Measurements from ENCODE around the gene DENND4C. TPM values are rescaled to one million over a fixed set of nuclear protein-coding genes. Genes with fewer than 3 reads are reported as not detected.

The DENND4C gene
- total RNA-seq, 1 donor from 2014 or later, result 21.1 TPM

DNA sequence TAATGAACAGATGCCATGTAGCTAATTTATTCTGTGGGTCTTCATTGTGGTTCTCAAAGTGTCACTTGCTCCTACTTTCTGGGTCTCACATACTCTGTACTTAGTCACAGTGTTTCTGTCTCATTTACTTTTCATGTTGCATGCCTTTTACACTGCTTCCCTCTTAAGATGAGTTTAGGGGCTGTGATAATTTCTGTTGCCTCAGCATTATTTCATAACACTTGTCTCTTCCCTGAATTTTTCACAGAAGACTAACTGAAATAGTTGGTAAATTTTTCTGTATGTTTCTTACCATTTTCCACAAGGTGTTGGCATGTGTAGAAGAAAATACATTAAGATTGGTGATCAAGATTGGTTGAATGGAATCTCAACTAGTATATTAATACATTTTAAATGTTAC lies 59.6 kb downstream of the DENND4C start:
- peaks cover 21% of the 10 kb centered on the region for H3K36me3 Mint-ChIP-seq (ENCODE audit: low read depth)
- H3K27ac Mint-ChIP-seq, result no peak overlapping the region

DNA sequence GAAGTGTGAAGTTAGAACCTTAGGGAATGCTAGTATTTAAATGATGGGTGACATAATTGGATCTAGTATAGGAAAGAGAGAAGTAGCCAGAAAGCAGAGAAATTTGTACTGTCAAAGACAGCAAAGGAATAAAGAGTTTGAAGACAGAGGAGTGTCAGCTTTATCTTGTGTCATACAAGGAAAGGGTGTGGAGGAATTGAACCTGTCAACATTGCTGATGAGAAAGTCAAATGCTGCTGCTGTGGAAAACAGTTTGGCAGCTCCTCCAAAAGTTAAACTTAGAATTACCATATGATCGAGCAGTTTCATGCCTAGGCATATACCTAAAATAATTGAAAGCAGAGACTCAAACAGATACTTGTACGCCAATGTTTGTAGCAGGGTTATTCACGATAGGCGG lies 63.7 kb downstream of the DENND4C start:
- intact Hi-C loops (cut with micrococcal nuclease), result no loop called here
- Mint-ChIP-seq H3K9me3 (no peaks in the 10 kb centered on the region), H3K27ac (no peak overlapping the region), H3K36me3 (ENCODE audit: low read depth) (peaks cover 21% of the 10 kb centered on the region), H3K4me3 (no peak overlapping the region), H3K27me3 (ENCODE audit: insufficient read depth) (no peaks in the 10 kb centered on the region), H3K4me1 (ENCODE audit: low read depth) (peaks cover 9% of the 10 kb centered on the region)
- DNase-seq (ENCODE audit: low spot score), result no peak

More for the DNA sequence above, 59.6 kb downstream of the DENND4C start:
- intact Hi-C loops (cut with micrococcal nuclease), result no loop called here
- Mint-ChIP-seq H3K4me3 (no peak overlapping the region), H3K9me3 (no peaks in the 10 kb centered on the region), H3K27me3 (ENCODE audit: insufficient read depth) (no peaks in the 10 kb centered on the region), H3K4me1 (ENCODE audit: low read depth) (peaks cover 9% of the 10 kb centered on the region)
- no peak for DNase-seq (ENCODE audit: low spot score)

DNA sequence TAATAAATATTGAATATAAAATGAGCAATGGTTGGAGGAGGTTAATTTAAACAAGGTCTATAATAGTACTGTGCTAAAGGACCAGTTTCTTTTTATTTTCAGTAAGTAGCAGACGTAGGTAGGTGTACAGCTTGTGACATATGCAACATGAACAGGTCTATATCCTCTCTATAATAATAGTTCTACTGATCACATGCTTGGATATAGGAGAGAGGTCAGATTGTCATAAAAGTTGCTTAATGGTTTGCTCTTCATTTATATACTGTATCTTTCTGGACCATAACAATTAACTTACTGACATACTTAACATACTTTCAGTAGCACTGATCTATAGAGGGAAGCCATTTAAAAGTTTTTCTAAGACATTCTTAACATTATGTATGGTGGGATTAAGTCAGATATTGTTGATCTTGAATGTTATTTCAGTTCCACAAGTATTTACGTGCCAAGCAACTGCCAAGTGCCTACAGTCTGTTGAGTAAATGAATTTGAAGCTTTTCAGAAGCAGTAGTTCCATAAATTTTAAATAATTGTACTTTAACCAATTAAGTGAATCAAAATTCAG lies 68.0 kb downstream of the DENND4C start:
- peaks cover 28% of the 10 kb centered on the region for H3K36me3 Mint-ChIP-seq (ENCODE audit: low read depth)

DNA sequence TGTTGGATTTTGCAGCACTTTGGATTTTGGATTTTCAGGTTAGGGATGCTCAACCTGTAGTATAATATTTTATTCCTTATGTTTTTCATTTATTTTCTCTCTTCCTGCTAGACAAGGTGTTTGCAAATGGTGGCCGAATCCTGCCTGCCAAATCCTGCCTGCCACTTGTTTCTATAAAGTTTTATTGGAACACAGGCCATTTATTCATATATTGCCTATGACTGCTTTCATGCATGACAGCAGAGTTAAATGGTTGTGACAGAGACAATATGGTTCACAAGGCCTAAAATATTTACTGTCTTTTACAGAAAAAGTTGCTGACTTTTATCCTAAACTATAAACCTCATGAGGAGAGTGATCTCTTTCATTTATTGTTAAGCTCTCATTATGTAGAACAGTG lies 72.7 kb downstream of the DENND4C start:
- intact Hi-C loops (cut with micrococcal nuclease), result no loop called here
- H3K36me3 Mint-ChIP-seq (ENCODE audit: low read depth), result peaks cover 26% of the 10 kb centered on the region
- H3K9me3 Mint-ChIP-seq, result no peaks in the 10 kb centered on the region
- no peak overlapping the region for H3K4me3 Mint-ChIP-seq
- H3K4me1 Mint-ChIP-seq (ENCODE audit: low read depth), result no peaks in the 10 kb centered on the region
- no peak for DNase-seq (ENCODE audit: low spot score)
- no peaks in the 10 kb centered on the region for H3K27me3 Mint-ChIP-seq (ENCODE audit: insufficient read depth)
- H3K27ac Mint-ChIP-seq, result no peak overlapping the region

More for the DNA sequence above, 68.0 kb downstream of the DENND4C start:
- no peak overlapping the region for H3K4me3 Mint-ChIP-seq
- no peak overlapping the region for H3K27ac Mint-ChIP-seq
- H3K4me1 Mint-ChIP-seq (ENCODE audit: low read depth), result peaks cover 7% of the 10 kb centered on the region
- DNase-seq (ENCODE audit: low spot score), result no peak
- intact Hi-C loops (cut with micrococcal nuclease), result no loop called here
- H3K9me3 Mint-ChIP-seq, result no peaks in the 10 kb centered on the region
- H3K27me3 Mint-ChIP-seq (ENCODE audit: insufficient read depth), result no peaks in the 10 kb centered on the region

DNA sequence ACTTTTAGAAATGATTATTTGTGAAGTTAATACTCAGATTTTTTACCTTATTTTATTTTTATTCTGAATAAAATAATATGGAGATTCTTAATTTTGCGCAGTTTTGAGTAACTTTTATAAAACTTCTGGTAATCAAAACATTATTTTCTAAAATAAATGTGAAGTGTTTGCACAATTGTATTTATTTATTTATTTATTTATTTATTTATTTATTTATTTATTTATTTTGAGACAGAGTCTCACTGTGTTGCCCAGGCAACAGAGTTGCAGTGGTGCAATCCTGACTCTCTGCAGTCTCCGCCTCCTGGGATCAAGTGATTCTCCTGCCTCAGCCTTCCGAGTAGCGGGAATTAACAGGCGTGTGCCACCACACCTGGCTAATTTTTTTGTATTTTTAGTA lies 76.1 kb downstream of the DENND4C start:
- Mint-ChIP-seq H3K36me3 (ENCODE audit: low read depth) (peaks cover 19% of the 10 kb centered on the region), H3K4me1 (ENCODE audit: low read depth) (no peaks in the 10 kb centered on the region)

DNA sequence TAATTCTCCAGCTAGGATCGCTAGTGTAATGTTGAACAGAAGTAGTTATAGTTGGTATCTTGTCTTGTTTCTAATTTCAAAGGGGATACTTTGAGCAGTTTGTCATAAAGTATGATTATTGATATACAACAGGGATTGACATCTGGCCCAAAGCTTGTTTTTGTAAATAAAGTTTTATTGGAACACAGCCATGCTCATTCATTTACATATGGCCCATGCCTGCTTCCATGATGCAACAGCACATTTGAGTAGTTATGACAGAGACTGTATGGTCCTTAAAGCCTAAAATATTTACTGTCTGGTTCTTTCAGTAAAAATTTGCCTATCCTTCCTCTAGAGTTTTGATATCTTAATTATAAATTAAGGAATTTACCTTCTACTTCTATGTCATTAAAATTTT lies 79.8 kb downstream of the DENND4C start:
- H3K9me3 Mint-ChIP-seq, result no peaks in the 10 kb centered on the region
- H3K27me3 Mint-ChIP-seq (ENCODE audit: insufficient read depth), result no peaks in the 10 kb centered on the region
- no peak overlapping the region for H3K4me3 Mint-ChIP-seq
- no peak overlapping the region for H3K27ac Mint-ChIP-seq
- H3K36me3 Mint-ChIP-seq (ENCODE audit: low read depth), result peaks cover 11% of the 10 kb centered on the region
- no peaks in the 10 kb centered on the region for H3K4me1 Mint-ChIP-seq (ENCODE audit: low read depth)
- intact Hi-C loops (cut with micrococcal nuclease), result no loop called here
- no peak for DNase-seq (ENCODE audit: low spot score)

More for the DNA sequence above, 76.1 kb downstream of the DENND4C start:
- H3K4me3 Mint-ChIP-seq, result no peak overlapping the region
- no peak overlapping the region for H3K27ac Mint-ChIP-seq
- intact Hi-C loops (cut with micrococcal nuclease), result no loop called here
- H3K27me3 Mint-ChIP-seq (ENCODE audit: insufficient read depth), result no peaks in the 10 kb centered on the region
- no peaks in the 10 kb centered on the region for H3K9me3 Mint-ChIP-seq
- no peak for DNase-seq (ENCODE audit: low spot score)

DNA sequence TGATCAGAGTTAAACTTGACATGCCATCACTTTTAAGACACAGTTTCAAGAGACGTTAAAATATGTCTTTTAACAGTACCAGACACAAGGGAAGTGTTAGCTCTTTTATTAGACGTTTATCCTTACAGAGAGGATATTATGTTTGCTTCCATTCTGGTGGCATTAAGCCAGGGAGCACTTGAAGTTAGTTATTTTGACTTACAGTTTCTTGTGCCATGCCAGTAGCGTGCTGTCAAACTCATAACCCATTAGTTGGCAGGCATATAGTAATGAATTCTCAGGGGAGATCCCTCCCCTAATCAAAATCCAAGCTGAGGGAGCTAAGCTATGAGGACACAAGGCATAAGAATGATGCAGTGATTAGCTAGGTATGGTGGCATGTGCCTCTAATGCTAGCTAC lies 83.1 kb downstream of the DENND4C start:
- no peak for DNase-seq (ENCODE audit: low spot score)
- H3K27me3 Mint-ChIP-seq (ENCODE audit: insufficient read depth), result no peaks in the 10 kb centered on the region
- intact Hi-C loops (cut with micrococcal nuclease), result no loop called here
- no peak overlapping the region for H3K27ac Mint-ChIP-seq
- H3K4me3 Mint-ChIP-seq, result no peak overlapping the region
- no peaks in the 10 kb centered on the region for H3K4me1 Mint-ChIP-seq (ENCODE audit: low read depth)
- H3K9me3 Mint-ChIP-seq, result no peaks in the 10 kb centered on the region
- H3K36me3 Mint-ChIP-seq (ENCODE audit: low read depth), result peaks cover 7% of the 10 kb centered on the region

DNA sequence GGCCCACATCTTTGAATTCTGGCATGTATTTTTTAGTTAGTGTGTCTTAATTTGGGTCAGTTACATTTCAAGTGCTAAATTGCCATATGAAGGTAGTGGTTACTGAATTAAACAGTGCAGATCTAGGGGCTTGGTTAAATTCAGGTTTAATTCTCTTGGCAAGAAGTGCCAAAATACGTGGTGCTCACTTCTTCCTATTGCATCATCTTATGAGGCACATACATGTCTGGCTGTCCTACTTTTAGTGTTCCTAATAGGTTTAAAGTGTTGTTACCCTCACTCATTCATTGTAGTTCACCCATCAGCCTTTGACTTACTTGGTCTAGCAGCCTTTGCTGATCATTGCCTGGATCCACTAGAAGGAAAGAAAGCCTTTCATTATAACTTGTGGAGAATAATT lies 90.0 kb downstream of the DENND4C start:
- H3K36me3 Mint-ChIP-seq (ENCODE audit: low read depth), result peaks cover 16% of the 10 kb centered on the region
- H3K4me3 Mint-ChIP-seq, result no peak overlapping the region
- H3K27me3 Mint-ChIP-seq (ENCODE audit: insufficient read depth), result no peaks in the 10 kb centered on the region
- H3K27ac Mint-ChIP-seq, result no peak overlapping the region
- DNase-seq (ENCODE audit: low spot score), result no peak
- no peaks in the 10 kb centered on the region for H3K4me1 Mint-ChIP-seq (ENCODE audit: low read depth)
- H3K9me3 Mint-ChIP-seq, result no peaks in the 10 kb centered on the region
- intact Hi-C loops (cut with micrococcal nuclease), result loop anchor here (5.0 kb wide), 1 partner anchor 88 kb away; the partner anchor contains the start of gene DENND4C

DNA sequence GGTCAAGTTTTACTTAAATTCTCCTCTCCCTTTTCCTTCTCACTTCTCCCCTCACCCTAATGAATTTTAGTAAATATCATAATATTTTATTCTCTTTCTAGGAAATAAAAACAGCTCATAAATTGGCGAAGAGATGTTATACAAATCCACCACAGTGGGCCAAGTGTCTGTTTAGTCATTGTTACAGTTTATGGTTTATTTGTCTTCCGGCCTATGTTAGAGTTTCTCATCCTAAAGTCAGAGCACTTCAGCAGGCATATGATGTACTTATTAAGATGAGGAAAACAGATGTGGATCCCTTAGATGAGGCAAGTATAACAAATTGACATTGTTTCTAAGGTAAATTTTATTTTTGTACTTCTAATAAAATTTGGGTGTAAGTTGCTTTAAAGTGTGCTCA lies 101.4 kb downstream of the DENND4C start:
- no peaks in the 10 kb centered on the region for H3K4me1 Mint-ChIP-seq (ENCODE audit: low read depth)
- intact Hi-C loops (cut with micrococcal nuclease), result no loop called here
- peaks cover 21% of the 10 kb centered on the region for H3K36me3 Mint-ChIP-seq (ENCODE audit: low read depth)
- H3K27me3 Mint-ChIP-seq (ENCODE audit: insufficient read depth), result no peaks in the 10 kb centered on the region
- H3K4me3 Mint-ChIP-seq, result no peak overlapping the region
- no peak overlapping the region for H3K27ac Mint-ChIP-seq
- no peak for DNase-seq (ENCODE audit: low spot score)
- H3K9me3 Mint-ChIP-seq, result no peaks in the 10 kb centered on the region

DNA sequence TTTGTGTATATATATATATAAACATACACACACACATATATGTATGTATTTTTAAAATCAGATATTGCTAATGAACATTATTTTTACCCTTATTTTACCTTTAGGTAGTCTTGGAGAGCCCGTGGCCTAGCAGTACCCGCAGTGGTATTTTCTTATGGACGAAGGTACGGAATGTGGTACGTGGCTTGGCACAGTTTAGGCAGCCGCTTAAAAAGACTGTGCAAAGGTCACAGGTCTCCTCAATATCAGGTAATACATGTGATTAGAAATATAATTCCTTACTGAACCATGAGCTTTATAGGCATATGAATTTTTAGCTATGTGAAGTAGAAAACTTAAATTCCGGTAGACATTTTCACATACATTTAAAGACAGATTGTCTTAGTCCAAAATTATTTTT lies 105.7 kb downstream of the DENND4C start:
- intact Hi-C loops (cut with micrococcal nuclease), result no loop called here
- no peak for DNase-seq (ENCODE audit: low spot score)
- H3K27ac Mint-ChIP-seq, result no peak overlapping the region
- H3K36me3 Mint-ChIP-seq (ENCODE audit: low read depth), result peaks cover 29% of the 10 kb centered on the region
- H3K4me1 Mint-ChIP-seq (ENCODE audit: low read depth), result no peaks in the 10 kb centered on the region
- H3K27me3 Mint-ChIP-seq (ENCODE audit: insufficient read depth), result no peaks in the 10 kb centered on the region
- H3K9me3 Mint-ChIP-seq, result no peaks in the 10 kb centered on the region
- H3K4me3 Mint-ChIP-seq, result no peak overlapping the region

DNA sequence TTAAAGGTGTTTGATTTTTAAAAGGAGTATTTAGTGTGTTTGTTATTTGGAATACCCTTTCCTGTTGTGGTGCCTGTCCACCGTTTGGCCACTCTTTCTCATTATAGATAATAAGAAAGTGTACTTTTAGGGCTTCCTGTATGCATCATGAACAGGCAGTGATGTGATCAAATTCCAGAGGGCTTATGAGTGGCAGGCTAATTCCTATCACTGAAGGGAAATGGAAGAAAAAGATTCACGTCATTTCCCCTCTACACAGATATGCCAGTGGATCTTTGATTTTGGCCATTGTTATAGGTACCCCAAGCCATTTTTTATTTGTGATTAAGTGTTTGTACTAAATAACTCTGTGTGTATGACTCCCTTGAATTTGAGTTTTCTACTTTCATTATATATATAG lies 112.5 kb downstream of the DENND4C start:
- no peak overlapping the region for H3K4me3 Mint-ChIP-seq
- no peaks in the 10 kb centered on the region for H3K9me3 Mint-ChIP-seq
- no peak for DNase-seq (ENCODE audit: low spot score)
- peaks cover 5% of the 10 kb centered on the region for H3K4me1 Mint-ChIP-seq (ENCODE audit: low read depth)
- no peak overlapping the region for H3K27ac Mint-ChIP-seq
- H3K36me3 Mint-ChIP-seq (ENCODE audit: low read depth), result peaks cover 20% of the 10 kb centered on the region
- H3K27me3 Mint-ChIP-seq (ENCODE audit: insufficient read depth), result no peaks in the 10 kb centered on the region
- intact Hi-C loops (cut with micrococcal nuclease), result no loop called here

DNA sequence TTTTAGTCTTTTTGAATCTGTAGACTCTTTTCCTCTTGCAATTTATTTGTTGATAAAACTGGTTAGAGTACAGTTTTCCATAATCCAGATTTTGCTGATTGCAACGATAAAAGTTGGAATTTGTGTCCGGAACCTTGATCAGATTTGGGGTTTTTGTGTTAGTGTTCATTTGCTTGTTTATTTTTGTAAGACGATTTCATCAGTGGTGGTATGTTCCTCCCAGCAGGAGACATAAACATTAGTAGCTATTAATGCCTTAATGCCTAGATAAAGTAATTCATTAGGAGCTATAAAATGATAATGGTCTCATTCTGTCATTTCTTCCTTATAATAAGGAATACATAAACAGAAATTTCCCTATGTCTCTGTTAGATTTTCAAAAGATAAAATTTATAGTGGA lies 128.2 kb downstream of the DENND4C start:
- peaks cover 12% of the 10 kb centered on the region for H3K36me3 Mint-ChIP-seq (ENCODE audit: low read depth)
- no peaks in the 10 kb centered on the region for H3K9me3 Mint-ChIP-seq
- no peak for DNase-seq (ENCODE audit: low spot score)
- H3K4me1 Mint-ChIP-seq (ENCODE audit: low read depth), result no peaks in the 10 kb centered on the region
- no peak overlapping the region for H3K4me3 Mint-ChIP-seq
- no peaks in the 10 kb centered on the region for H3K27me3 Mint-ChIP-seq (ENCODE audit: insufficient read depth)
- no peak overlapping the region for H3K27ac Mint-ChIP-seq
- intact Hi-C loops (cut with micrococcal nuclease), result no loop called here

DNA sequence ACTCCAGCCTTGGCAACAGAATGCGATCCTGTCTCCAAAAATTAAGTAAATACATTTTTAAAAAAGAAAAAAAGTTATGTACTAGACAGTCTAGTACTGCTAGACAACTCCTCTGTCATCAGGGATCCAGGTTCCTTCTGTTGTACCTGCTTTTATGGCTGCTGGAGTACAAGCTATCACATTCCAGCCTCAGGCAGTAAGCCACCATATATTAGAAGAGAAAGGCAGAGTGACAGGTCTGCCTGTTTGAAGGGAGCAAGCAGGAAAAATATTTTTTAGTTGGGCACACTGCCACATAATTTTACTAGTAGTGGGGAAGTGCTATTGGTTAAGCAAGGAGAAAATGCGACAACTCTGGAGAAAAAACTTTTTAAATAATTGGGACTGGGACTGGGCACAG lies 138.6 kb downstream of the DENND4C start:
- H3K4me3 Mint-ChIP-seq, result no peak overlapping the region
- peaks cover 31% of the 10 kb centered on the region for H3K36me3 Mint-ChIP-seq (ENCODE audit: low read depth)
- no peaks in the 10 kb centered on the region for H3K27me3 Mint-ChIP-seq (ENCODE audit: insufficient read depth)
- DNase-seq (ENCODE audit: low spot score), result no peak
- intact Hi-C loops (cut with micrococcal nuclease), result no loop called here
- H3K27ac Mint-ChIP-seq, result no peak overlapping the region
- no peaks in the 10 kb centered on the region for H3K9me3 Mint-ChIP-seq
- H3K4me1 Mint-ChIP-seq (ENCODE audit: low read depth), result peaks cover 6% of the 10 kb centered on the region

DNA sequence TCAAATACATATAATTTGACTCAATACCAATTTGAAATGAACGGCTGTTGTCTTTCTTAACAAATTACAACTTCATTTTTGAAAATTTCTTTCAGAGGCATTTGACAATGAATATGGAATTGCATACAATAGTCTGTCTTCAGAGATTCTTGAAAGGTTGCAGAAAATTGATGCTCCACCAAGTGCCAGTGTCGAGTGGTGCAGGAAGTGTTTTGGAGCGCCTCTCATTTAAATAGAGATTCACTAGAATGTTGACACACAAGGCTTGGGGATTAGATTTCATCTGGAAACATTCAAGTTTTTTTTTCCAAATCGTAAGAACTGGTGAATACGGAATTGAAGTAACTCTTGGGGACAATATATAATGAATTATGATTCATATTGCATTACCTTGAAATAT lies 141.4 kb downstream of the DENND4C start:
- H3K36me3 Mint-ChIP-seq (ENCODE audit: low read depth), result peaks cover 40% of the 10 kb centered on the region
- peaks cover 24% of the 10 kb centered on the region for H3K4me1 Mint-ChIP-seq (ENCODE audit: low read depth)
- DNase-seq (ENCODE audit: low spot score), result no peak
- no peak overlapping the region for H3K27ac Mint-ChIP-seq
- intact Hi-C loops (cut with micrococcal nuclease), result loop anchor here (5.0 kb wide), 1 partner anchor 35 kb away; the partner anchor contains the start of gene ACER2
- no peaks in the 10 kb centered on the region for H3K9me3 Mint-ChIP-seq
- no peaks in the 10 kb centered on the region for H3K27me3 Mint-ChIP-seq (ENCODE audit: insufficient read depth)
- no peak overlapping the region for H3K4me3 Mint-ChIP-seq
